Activated naive CD4-positive, alpha-beta T cell treated with anti-CD3 and anti-CD28 coated beads for 36 hours (primary cell): ENCODE measurements around the gene UGCG. TPM values are rescaled to one million over a fixed set of nuclear protein-coding genes. Genes with fewer than 3 reads are reported as not detected.

ENCODE experiments used
- CTCF ChIA-PET: fragments of 350-600 bp; sonication (Branson Sonifier 250); formaldehyde crosslinking; loops from one replicate; lab custom pipeline; 2021; ENCODE audit warnings: antibody characterized with exemption; lab: Charles Lee
- DNase-seq: peaks from one replicate; pipeline ENCODE4 v3.0.0-alpha.2; 2020
- H3K27ac Mint-ChIP-seq: one replicate; pipeline ENCODE4 v1.8.0; 2021; ENCODE audit warnings: mild to moderate bottlenecking, mixed read lengths
- H3K27me3 Mint-ChIP-seq: one replicate; pipeline ENCODE4 v1.8.0; 2021; ENCODE audit warnings: low read depth, mixed read lengths
- H3K36me3 Mint-ChIP-seq: one replicate; pipeline ENCODE4 v1.8.0; 2021; ENCODE audit warnings: low read depth, mixed read lengths
- H3K4me1 Mint-ChIP-seq: one replicate; pipeline ENCODE4 v1.8.0; 2021; ENCODE audit warnings: low read depth, mixed read lengths
- H3K4me3 Mint-ChIP-seq: one replicate; pipeline ENCODE4 v1.8.0; 2021; ENCODE audit warnings: mild to moderate bottlenecking, moderate library complexity, mixed read lengths
- H3K9me3 Mint-ChIP-seq: one replicate; pipeline ENCODE4 v1.8.0; 2021; ENCODE audit warnings: mixed read lengths
- intact Hi-C: fragments of 100-400 bp; cut with micrococcal nuclease; formaldehyde crosslinking; loops from one replicate; pipeline ENCODE4 v1.15.1; 2023
- microRNA-seq: library from miRNA; unstranded; fragments of <30 nt; microRNA quantifications from one replicate; pipeline ENCODE4 v1.2.0, GENCODE V29; 2022; ENCODE audit warnings: borderline microRNAs expressed, borderline replicate concordance
- total RNA-seq, 2 experiments: library from RNA; stranded (reverse); gene quantifications; one replicate each; pipeline ENCODE4 v1.2.3, GENCODE V29; 2021

The UGCG gene
- total RNA-seq, 2 experiments from 2014 or later = 8.8 to 10.5 TPM

- H3K4me3 Mint-ChIP-seq = no peak overlapping the region
- no peaks in the 10 kb centered on the region for H3K36me3 Mint-ChIP-seq
- peaks cover 8% of the 10 kb centered on the region for H3K4me1 Mint-ChIP-seq
- DNase-seq = peak; percentile 55
- intact Hi-C loops = loop anchor here (1.0 to 5.0 kb wide), 4 partner anchors 99 to 377 kb away; partner anchors contain the start of gene PTGR1
- no peaks in the 10 kb centered on the region for H3K9me3 Mint-ChIP-seq
- no peaks in the 10 kb centered on the region for H3K27me3 Mint-ChIP-seq
- no peak overlapping the region for H3K27ac Mint-ChIP-seq
- CTCF ChIA-PET = interaction anchor here (1.0 to 1.3 kb wide), 2 partner anchors 99 to 149 kb away, joined by 3 to 5 read pairs; no protein-coding TSS in a partner anchor
Observed at GRCh38 chr9:111975709-111976108, 79.1 kb downstream of the UGCG start.

- Mint-ChIP-seq H3K4me1 (peaks cover 14% of the 10 kb centered on the region), H3K9me3 (no peaks in the 10 kb centered on the region), H3K4me3 (no peak overlapping the region), H3K27me3 (no peaks in the 10 kb centered on the region), H3K36me3 (no peaks in the 10 kb centered on the region), H3K27ac (no peak overlapping the region)
- no peak for DNase-seq
- CTCF ChIA-PET = no interaction called here
- intact Hi-C loops = loop anchor here (5.0 kb wide), 1 partner anchor 151 kb away; no protein-coding TSS in a partner anchor
Observed at GRCh38 chr9:111978616-111979015, 82.0 kb downstream of the UGCG start.

- no peaks in the 10 kb centered on the region for H3K36me3 Mint-ChIP-seq
- intact Hi-C loops = loop anchor here (5.0 kb wide), 1 partner anchor 152 kb away; no protein-coding TSS in a partner anchor
- no peak overlapping the region for H3K27ac Mint-ChIP-seq
- H3K4me3 Mint-ChIP-seq = no peak overlapping the region
- CTCF ChIA-PET = no interaction called here
- no peaks in the 10 kb centered on the region for H3K9me3 Mint-ChIP-seq
- DNase-seq = no peak
- H3K27me3 Mint-ChIP-seq = no peaks in the 10 kb centered on the region
- H3K4me1 Mint-ChIP-seq = peaks cover 20% of the 10 kb centered on the region
Observed at GRCh38 chr9:111979561-111979960, 82.9 kb downstream of the UGCG start.

GRCh38 chr9:111980398-111980797 is 83.8 kb downstream of the UGCG start:
- CTCF ChIA-PET = no interaction called here
- Mint-ChIP-seq H3K27me3 (no peaks in the 10 kb centered on the region), H3K27ac (no peak overlapping the region)

GRCh38 chr9:111983484-111983908 is 86.9 kb downstream of the UGCG start:
- intact Hi-C loops = no loop called here
- Mint-ChIP-seq H3K27ac (no peak overlapping the region), H3K36me3 (no peaks in the 10 kb centered on the region), H3K9me3 (no peaks in the 10 kb centered on the region), H3K4me1 (peaks cover 29% of the 10 kb centered on the region), H3K4me3 (no peak overlapping the region), H3K27me3 (no peaks in the 10 kb centered on the region)
- DNase-seq = no peak
- CTCF ChIA-PET = no interaction called here

More at GRCh38 chr9:111980398-111980797, 83.8 kb downstream of the UGCG start:
- DNase-seq = no peak
- peaks cover 26% of the 10 kb centered on the region for H3K4me1 Mint-ChIP-seq
- H3K36me3 Mint-ChIP-seq = no peaks in the 10 kb centered on the region
- no peaks in the 10 kb centered on the region for H3K9me3 Mint-ChIP-seq
- no peak overlapping the region for H3K4me3 Mint-ChIP-seq
- intact Hi-C loops = no loop called here

GRCh38 chr9:111984086-111984802 is 87.6 kb downstream of the UGCG start:
- no peaks in the 10 kb centered on the region for H3K27me3 Mint-ChIP-seq
- intact Hi-C loops = no loop called here
- CTCF ChIA-PET = no interaction called here
- no peaks in the 10 kb centered on the region for H3K36me3 Mint-ChIP-seq
- H3K4me1 Mint-ChIP-seq = peaks cover 29% of the 10 kb centered on the region
- DNase-seq = no peak
- no peaks in the 10 kb centered on the region for H3K9me3 Mint-ChIP-seq
- no peak overlapping the region for H3K4me3 Mint-ChIP-seq
- H3K27ac Mint-ChIP-seq = no peak overlapping the region

Small RNAs within 50 kb of the gene (microRNA-seq; reads per million reads assigned to microRNA genes)
- not detected for gene MIR4668

Other genes with a start within 250 kb of the UGCG start
- 10 to 100 TPM; 20.6 to 21.1 TPM for gene GNG10, start 235.2 kb upstream of the UGCG start, total RNA-seq
- gene SHOC1, start 101.9 kb upstream of the UGCG start, total RNA-seq = not detected